GM23248 (cell line): ENCODE data around the gene TAGLN2.

Experiments
- EZH2 ChIP-seq: fragments of 200-600 bp; sonication (generic); IDR thresholded peaks from 2 replicates; pipeline ENCODE4 v1.6.1; 2018; ENCODE audit warnings: antibody characterized with exemption, mild to moderate bottlenecking; ENCODE audit not compliant: insufficient read depth, poor library complexity, severe bottlenecking
- EZH2phosphoT487 ChIP-seq: fragments of 200-600 bp; sonication (generic); IDR thresholded peaks from 2 replicates; pipeline ENCODE4 v1.6.1; 2018; ENCODE audit warnings: antibody characterized with exemption, moderate library complexity, mild to moderate bottlenecking, low read depth; ENCODE audit not compliant: insufficient read depth

- TF ChIP-seq EZH2 (no peak), EZH2phosphoT487 (no peak)
Observed at GRCh38 chr1:159900086-159900680, 25.1 kb downstream of the TAGLN2 start, which contains the start of gene CFAP45.
